Upper lobe of left lung (tissue), 6 donors: Measurements from ENCODE around the gene ARHGEF2. TPM values are rescaled to one million over a fixed set of nuclear protein-coding genes. Genes with fewer than 3 reads are reported as not detected.
A peak's percentile ranks its signal among the peaks of the same experiment; 100 is the strongest.

Source experiments
- ATAC-seq, 2 donors: fragments of 200-7000 bp; cut with Tn5 transposase; one replicate each; pipeline ENCODE4 v1.9.1; 2022; ENCODE audit warnings: mild to moderate bottlenecking in 2 of 2, moderate library complexity in 2 of 2; ENCODE audit not compliant: low FRiP score in 2 of 2
- DNase-seq, 2 donors: peaks; one replicate each; pipeline ENCODE4 v3.0.0-alpha.2; 2019 to 2020
- H3K27ac ChIP-seq, 4 donors: fragments of 200-600 bp; sonication (generic); one replicate each; pipeline ENCODE4 v1.5.1; 2016 to 2019
- H3K27me3 ChIP-seq, 4 donors: fragments of 200-600 bp; sonication (generic); one replicate each; pipeline ENCODE4 v1.5.1; 2017 to 2019
- H3K36me3 ChIP-seq, 4 donors: fragments of 200-600 bp; sonication (generic); one replicate each; pipeline ENCODE4 v1.5.1; 2016 to 2019
- H3K4me1 ChIP-seq, 4 donors: fragments of 200-600 bp; sonication (generic); one replicate each; pipeline ENCODE4 v1.5.1; 2018 to 2019
- H3K4me3 ChIP-seq, 4 donors: fragments of 200-600 bp; sonication (generic); one replicate each; pipeline ENCODE4 v1.5.1; 2017 to 2019; ENCODE audit warnings: mild to moderate bottlenecking in 2 of 4, moderate library complexity in 1 of 4
- H3K9me3 ChIP-seq, 4 donors: fragments of 200-600 bp; sonication (generic); one replicate each; pipeline ENCODE4 v1.5.1; 2018 to 2019
- CTCF ChIP-seq, 6 experiments: fragments of 450-650 bp in 4 of 6; fragments of 200-600 bp in 2 of 6; sonication (generic) in 2 of 6; IDR thresholded peaks; one replicate each; pipeline ENCODE4 v1.5.1; 2016 to 2019; ENCODE audit warnings: antibody characterized with exemption in 6 of 6
- EP300 ChIP-seq, 4 donors: sonication (generic); formaldehyde crosslinking; IDR thresholded peaks; one replicate each; pipeline ENCODE4 v1.5.1; 2017; ENCODE audit warnings: antibody characterized with exemption in 4 of 4, control low read depth in 2 of 4
- POLR2A ChIP-seq, 4 donors: fragments of 450-650 bp; IDR thresholded peaks; one replicate each; pipeline ENCODE4 v1.5.1; 2016 to 2017; ENCODE audit warnings: antibody characterized with exemption in 4 of 4, mild to moderate bottlenecking in 2 of 4
- POLR2AphosphoS5 ChIP-seq, 2 donors: sonication (generic); formaldehyde crosslinking; IDR thresholded peaks; one replicate each; pipeline ENCODE4 v1.5.1; 2017; ENCODE audit warnings: antibody characterized with exemption in 2 of 2
- WGBS, 2 donors: methylation state at CpG; one replicate each; pipeline ENCODE4 v1.1.5; 2017 to 2018; 5-methylcytosine and 5-hydroxymethylcytosine counted together
- total RNA-seq, 6 donors: library from RNA; depleted of rRNA in 4 of 6; stranded (reverse); fragments of >200 nt in 4 of 6; gene quantifications; one replicate each; pipeline versions ENCODE4 v1.1.0 to v1.2.1, GENCODE V29; 2016 to 2021
- donor health status: DM: no; HTN: no; CAD: no; lungs with moderate emphysema.
- donor health status: DM: no; HTN: yes; CAD: no; lungs with severe emphysema.

ARHGEF2 gene
- total RNA-seq, 6 donors from 2014 or later = 198 to 969 (median 229) TPM

- Histone ChIP-seq H3K4me3 (no peak overlapping the region), H3K9me3 (no peaks in the 10 kb centered on the region), H3K27me3 (no peaks in the 10 kb centered on the region), H3K36me3 (no peaks in the 10 kb centered on the region), H3K4me1 (peaks cover 52 to 61% (median 55%) of the 10 kb centered on the region in 4 donors), H3K27ac (peak overlapping the region in 2 of 4 donors; percentile 16 to 84)
- TF ChIP-seq POLR2A (IDR thresholded peaks at IDR 0.05) (no peak), CTCF (IDR thresholded peaks at IDR 0.05) (peak; percentile 40 to 76 (median 59))
- WGBS, 2 donors = 0% methylated on average over 1 of the region's 1 CpG
- DNase-seq (no peak), ATAC-seq (peak in 1 of 2 donors; percentile 20)
These were observed 40.1 kb downstream of the ARHGEF2 start for GRCh38 chr1:155938220-155938627.

- DNase-seq (no peak), ATAC-seq (peak in 1 of 2 donors; percentile 26)
- peak overlapping the region; percentile 90 to 94 (median 92) for H3K27ac ChIP-seq
- H3K27me3 ChIP-seq = no peaks in the 10 kb centered on the region
- 75 to 86% methylated on average over 24 of the region's 24 CpGs for WGBS, 2 donors
- H3K36me3 ChIP-seq = peaks cover 6 to 29% (median 21%) of the 10 kb centered on the region in 4 donors
- TF ChIP-seq POLR2AphosphoS5 (IDR thresholded peaks at IDR 0.05) (no peak), EP300 (IDR thresholded peaks at IDR 0.05) (no peak), POLR2A (IDR thresholded peaks at IDR 0.05) (no peak), CTCF (IDR thresholded peaks at IDR 0.05) (no peak)
- peaks cover 51 to 61% (median 54%) of the 10 kb centered on the region in 4 donors for H3K4me1 ChIP-seq
- peak overlapping the region; percentile 9 to 89 (median 74) for H3K4me3 ChIP-seq
- no peaks in the 10 kb centered on the region for H3K9me3 ChIP-seq
These were observed 43.3 kb downstream of the ARHGEF2 start for GRCh38 chr1:155934936-155935590.

- no peaks in the 10 kb centered on the region for H3K27me3 ChIP-seq
- H3K27ac ChIP-seq = peak within 1 kb of the TSS; percentile 90 to 94 (median 92)
- peak; percentile 98 for ATAC-seq
- TF ChIP-seq POLR2A (IDR thresholded peaks at IDR 0.05) (peak; percentile 79 to 97 (median 88)), CTCF (IDR thresholded peaks at IDR 0.05) (peak in 5 of 6 experiments; percentile 8 to 54 (median 36)), EP300 (IDR thresholded peaks at IDR 0.05) (peak in 1 of 4 donors; percentile 85), POLR2AphosphoS5 (IDR thresholded peaks at IDR 0.05) (peak; percentile 99 to 100)
- 1 to 2% methylated on average over 39 to 50 of the region's 50 CpGs for WGBS, 2 donors
- H3K9me3 ChIP-seq = no peaks in the 10 kb centered on the region
- H3K4me1 ChIP-seq = peaks cover 45 to 59% (median 52%) of the 10 kb centered on the region in 4 donors
- H3K4me3 ChIP-seq = peak within 1 kb of the TSS; percentile 50 to 89 (median 74)
- H3K36me3 ChIP-seq = peaks cover 6 to 36% (median 28%) of the 10 kb centered on the region in 4 donors
- DNase-seq = peak; percentile 93 to 96
These were observed 44.0 kb downstream of the ARHGEF2 start, which contains the start of gene KHDC4 for GRCh38 chr1:155934097-155934935. Gene KHDC4 (minus strand): TSS chr1:155934413. CDS start chr1:155934373, 40 bp downstream.

GRCh38 chr1:155933591-155934096 is 44.7 kb downstream of the ARHGEF2 start:
- DNase-seq (peak in 1 of 2 donors; percentile 35), ATAC-seq (no peak)
- 2 to 4% methylated on average over 10 of the region's 10 CpGs for WGBS, 2 donors
- Histone ChIP-seq H3K36me3 (peaks cover 6 to 43% (median 35%) of the 10 kb centered on the region in 4 donors), H3K4me3 (peak overlapping the region; percentile 50 to 89 (median 74)), H3K4me1 (peaks cover 42 to 54% (median 48%) of the 10 kb centered on the region in 4 donors), H3K27ac (peak overlapping the region; percentile 90 to 94 (median 92)), H3K9me3 (no peaks in the 10 kb centered on the region), H3K27me3 (no peaks in the 10 kb centered on the region)
- TF ChIP-seq EP300 (IDR thresholded peaks at IDR 0.05) (no peak), POLR2AphosphoS5 (IDR thresholded peaks at IDR 0.05) (no peak), POLR2A (IDR thresholded peaks at IDR 0.05) (no peak)

- peak overlapping the region in 1 of 4 donors; percentile 94 for H3K27ac ChIP-seq
- DNase-seq (no peak), ATAC-seq (no peak)
- H3K27me3 ChIP-seq = no peaks in the 10 kb centered on the region
- H3K9me3 ChIP-seq = no peaks in the 10 kb centered on the region
- H3K4me1 ChIP-seq = peaks cover 38 to 49% (median 42%) of the 10 kb centered on the region in 4 donors
- H3K4me3 ChIP-seq = peak overlapping the region in 1 of 4 donors; percentile 89
- H3K36me3 ChIP-seq = peaks cover 6 to 54% (median 45%) of the 10 kb centered on the region in 4 donors
- TF ChIP-seq POLR2A (IDR thresholded peaks at IDR 0.05) (no peak), CTCF (IDR thresholded peaks at IDR 0.05) (no peak), EP300 (IDR thresholded peaks at IDR 0.05) (no peak), POLR2AphosphoS5 (IDR thresholded peaks at IDR 0.05) (no peak)
- WGBS, 2 donors = 81 to 86% methylated on average over 5 of the region's 5 CpGs
These were observed 45.9 kb downstream of the ARHGEF2 start for GRCh38 chr1:155932487-155932886.
